Breast epithelium (tissue), 3 donors: ENCODE measurements around the gene NCSTN.

ENCODE experiments used
- POLR2A ChIP-seq: fragments of 450-650 bp; IDR thresholded peaks from one replicate; pipeline ENCODE4 v1.6.1; 2016; ENCODE audit warnings: antibody characterized with exemption, mild to moderate bottlenecking, moderate library complexity
- POLR2AphosphoS5 ChIP-seq, 3 donors: sonication (generic); formaldehyde crosslinking; IDR thresholded peaks; one replicate each; pipeline ENCODE4 v1.6.1; 2017; ENCODE audit warnings: antibody characterized with exemption in 3 of 3
- TF ChIP-seq, protein P1 (sequence below), 3 donors: fragments of 450-650 bp; IDR thresholded peaks; one replicate each; pipeline ENCODE4 v1.5.1; 2016 to 2017; ENCODE audit warnings: antibody characterized with exemption in 3 of 3, mild to moderate bottlenecking in 3 of 3, moderate library complexity in 3 of 3

DNA sequence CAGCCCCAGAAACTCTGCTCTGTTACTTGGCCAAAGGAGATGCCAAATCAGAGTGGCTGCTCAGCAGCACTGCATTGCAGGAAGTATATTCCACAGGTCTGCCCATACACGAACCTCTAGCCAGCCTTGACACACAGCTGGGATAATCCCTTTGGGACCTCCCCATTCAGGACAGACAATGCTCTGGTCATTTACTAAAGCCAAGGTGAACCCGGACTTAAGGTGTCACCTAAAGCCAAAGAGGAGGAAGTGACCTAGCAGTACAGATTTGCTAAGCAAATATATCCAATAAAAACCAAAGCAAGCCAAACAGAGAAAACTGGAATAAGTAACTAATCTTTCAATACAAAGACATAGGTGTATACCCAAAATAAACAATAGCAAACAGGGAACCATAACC, 27.8 kb upstream of the NCSTN start:
- TF ChIP-seq, protein P1, sequence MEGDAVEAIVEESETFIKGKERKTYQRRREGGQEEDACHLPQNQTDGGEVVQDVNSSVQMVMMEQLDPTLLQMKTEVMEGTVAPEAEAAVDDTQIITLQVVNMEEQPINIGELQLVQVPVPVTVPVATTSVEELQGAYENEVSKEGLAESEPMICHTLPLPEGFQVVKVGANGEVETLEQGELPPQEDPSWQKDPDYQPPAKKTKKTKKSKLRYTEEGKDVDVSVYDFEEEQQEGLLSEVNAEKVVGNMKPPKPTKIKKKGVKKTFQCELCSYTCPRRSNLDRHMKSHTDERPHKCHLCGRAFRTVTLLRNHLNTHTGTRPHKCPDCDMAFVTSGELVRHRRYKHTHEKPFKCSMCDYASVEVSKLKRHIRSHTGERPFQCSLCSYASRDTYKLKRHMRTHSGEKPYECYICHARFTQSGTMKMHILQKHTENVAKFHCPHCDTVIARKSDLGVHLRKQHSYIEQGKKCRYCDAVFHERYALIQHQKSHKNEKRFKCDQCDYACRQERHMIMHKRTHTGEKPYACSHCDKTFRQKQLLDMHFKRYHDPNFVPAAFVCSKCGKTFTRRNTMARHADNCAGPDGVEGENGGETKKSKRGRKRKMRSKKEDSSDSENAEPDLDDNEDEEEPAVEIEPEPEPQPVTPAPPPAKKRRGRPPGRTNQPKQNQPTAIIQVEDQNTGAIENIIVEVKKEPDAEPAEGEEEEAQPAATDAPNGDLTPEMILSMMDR (IDR thresholded peaks at IDR 0.05) = no peak
- no peak for TF ChIP-seq POLR2A
- no peak for TF ChIP-seq POLR2AphosphoS5 (IDR thresholded peaks at IDR 0.05)
